ENCODE measurements around the gene GPR31.

GPR31 gene

DNA sequence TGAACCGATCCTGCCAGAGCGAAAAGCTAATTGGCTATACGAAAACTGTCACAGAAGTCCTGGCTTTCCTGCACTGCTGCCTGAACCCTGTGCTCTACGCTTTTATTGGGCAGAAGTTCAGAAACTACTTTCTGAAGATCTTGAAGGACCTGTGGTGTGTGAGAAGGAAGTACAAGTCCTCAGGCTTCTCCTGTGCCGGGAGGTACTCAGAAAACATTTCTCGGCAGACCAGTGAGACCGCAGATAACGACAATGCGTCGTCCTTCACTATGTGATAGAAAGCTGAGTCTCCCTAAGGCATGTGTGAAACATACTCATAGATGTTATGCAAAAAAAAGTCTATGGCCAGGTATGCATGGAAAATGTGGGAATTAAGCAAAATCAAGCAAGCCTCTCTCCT lies 20.7 kb downstream of the GPR31 start:
- DNase-seq = no peak

GRCh38 chr6:167136376-167136775 lies 21.4 kb downstream of the GPR31 start:
- no peak for DNase-seq

DNA sequence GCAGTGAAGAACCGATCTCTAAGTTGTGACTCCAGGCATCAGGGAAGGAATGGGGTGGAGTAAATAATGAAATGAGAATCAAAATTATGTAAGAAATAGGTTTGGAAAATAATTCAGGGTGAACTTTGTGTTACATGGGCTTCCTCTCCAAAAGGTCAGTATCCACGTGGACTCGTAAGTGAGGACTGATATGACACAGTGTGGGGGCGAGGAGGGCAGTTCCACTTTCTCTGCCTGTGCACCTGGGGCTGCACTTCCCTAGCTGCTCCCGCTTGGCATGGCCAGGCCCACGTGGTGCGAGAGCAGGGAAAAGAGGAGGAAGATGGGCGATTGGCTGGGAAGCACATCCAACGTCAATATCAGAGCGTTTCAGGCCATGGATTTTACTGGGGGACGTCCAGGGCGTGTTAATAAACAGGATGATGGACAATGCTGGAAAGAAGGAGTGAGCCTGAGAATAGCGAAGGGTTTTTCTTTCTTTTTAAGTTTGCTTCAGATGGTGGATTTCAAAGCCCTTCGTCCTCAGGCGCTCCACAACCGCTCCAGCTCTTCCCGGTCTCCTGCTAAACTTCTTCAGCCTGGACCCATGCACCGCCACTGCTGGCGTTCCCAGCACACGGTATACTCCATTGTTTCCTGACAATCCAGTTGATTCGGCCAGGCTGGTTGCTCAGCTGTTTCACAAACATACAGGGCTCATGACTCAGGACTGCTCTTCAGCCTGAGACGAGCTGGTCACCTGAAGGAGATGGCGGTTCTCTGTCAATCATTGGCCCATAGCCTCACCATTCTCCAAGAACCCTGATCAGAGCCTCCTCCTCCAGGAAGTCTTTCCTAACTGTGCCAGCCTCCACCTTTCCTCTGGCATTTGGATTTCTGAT lies 23.1 kb downstream of the GPR31 start:
- DNase-seq = no peak

DNA sequence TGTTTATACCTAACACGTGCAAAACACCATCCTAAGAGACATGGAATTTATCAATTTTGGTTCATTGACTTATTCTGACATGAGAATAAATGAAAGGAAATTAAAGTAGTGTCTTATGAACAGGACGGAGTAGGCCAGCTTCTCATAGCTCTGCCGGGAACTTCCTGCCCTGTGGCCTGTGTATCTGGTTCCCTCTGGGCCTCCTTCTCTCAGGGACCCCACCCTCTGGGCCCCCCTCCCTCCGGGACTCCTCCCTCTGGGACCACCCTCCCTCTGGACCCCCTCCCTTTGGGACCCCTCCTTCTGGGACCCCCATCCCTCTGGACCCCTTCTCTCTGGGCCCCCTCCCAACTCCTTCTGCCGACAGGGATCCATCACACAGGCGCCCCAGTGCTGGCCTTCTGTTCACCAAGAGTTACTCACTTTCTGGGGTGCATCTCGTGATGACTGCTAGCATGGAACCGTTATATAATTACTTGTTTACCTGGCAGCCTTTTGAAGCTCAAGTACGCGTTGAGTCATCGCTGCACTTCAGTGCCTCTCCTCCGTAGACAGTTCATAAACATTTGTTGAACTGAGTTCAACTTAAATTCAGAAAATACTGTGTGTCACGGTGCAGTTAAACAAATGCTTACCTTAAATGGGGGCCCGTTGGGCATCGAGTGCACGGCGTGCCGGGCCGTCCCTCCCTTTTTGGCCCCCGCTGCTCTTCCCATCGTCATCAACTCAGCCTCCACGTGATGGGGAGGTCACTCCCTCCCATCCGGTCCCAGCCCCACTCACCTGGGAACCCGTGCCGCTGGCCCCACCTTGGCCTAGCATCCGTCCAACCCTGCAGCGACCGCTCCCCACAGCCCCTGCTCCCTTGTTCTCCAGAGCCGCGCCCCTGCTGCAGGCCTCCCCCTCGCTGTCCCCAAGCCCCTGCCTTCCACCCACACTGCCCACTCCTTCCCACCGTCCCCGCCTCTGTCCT lies 26.8 kb downstream of the GPR31 start:
- DNase-seq = no peak

DNA sequence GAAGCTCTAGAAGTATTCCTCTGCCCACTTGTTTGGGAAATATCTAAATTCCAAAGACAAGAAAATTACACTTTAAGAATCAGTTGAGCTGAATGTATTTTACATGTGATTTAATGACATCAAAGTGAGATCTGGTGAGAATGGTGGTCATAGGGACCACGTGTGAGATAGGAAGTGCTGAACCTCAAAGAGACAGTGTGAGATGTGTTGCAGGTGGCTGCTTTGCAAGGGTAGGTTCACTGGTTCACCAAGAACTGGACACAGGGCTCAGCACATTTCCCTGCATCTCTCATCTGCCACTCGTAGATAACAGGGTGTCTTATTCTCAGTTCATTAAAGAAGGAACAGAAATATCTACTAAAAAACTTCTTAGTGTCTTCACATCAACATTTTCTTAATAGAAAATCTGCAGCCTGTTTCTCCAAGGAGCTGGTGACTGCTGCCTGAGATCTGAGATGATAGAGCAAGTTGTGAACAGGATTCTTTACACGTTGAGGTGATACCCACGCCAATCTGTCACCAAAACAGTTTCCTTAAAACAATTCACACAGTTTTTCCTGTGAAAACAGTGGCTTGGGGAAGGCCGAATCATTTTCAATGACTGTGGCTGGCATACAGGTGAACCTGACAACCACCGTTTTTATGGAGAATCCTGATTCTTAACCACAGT lies 27.6 kb downstream of the GPR31 start:
- no peak for DNase-seq

DNA sequence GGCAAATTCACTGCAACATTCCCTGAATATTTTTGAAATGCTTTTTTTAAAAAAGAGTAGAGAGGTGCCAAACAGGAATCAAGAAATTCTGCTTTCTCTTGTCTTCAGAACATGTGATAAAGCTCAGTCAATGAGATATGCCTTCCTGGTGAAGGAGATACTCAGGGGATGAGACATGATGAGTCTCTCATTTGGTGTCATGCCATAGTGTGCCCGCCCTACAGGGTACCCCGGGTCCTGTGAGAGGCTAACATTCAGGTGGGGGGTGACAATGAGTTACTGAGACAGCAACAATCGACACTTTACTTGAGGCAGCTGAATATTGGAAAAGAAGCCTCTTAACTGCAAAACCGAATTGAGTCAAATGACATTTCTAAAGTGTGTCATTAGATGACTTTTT lies 28.2 kb downstream of the GPR31 start:
- no peak for DNase-seq

GRCh38 chr6:167129159-167129558 lies 28.6 kb downstream of the GPR31 start:
- DNase-seq = no peak

- peak; percentile 24 for DNase-seq
Measured at GRCh38 chr6:167127785-167128531, 29.8 kb downstream of the GPR31 start.

GRCh38 chr6:167125855-167126349 lies 31.9 kb downstream of the GPR31 start:
- DNase-seq = no peak

- DNase-seq = no peak
Measured at GRCh38 chr6:167125410-167125809, 32.4 kb downstream of the GPR31 start.

DNA sequence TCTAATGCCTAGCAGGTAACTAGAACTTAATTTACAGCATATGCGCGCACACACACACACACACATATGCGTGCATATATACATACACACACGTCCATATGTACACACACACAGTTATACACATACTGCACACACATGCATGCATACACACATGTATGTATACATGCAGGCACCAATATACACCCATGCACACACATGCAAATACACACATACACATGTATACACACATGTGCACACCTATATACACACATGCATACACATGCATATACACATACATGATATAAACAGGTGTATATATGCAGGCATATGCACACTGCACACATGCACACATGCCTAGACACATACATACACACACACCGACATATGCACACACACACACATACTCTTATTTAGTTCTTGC lies 33.0 kb downstream of the GPR31 start:
- DNase-seq = no peak

GRCh38 chr6:167122827-167123657 lies 34.7 kb downstream of the GPR31 start, which contains the start of gene CCR6:
Gene CCR6 (plus strand): TSS chr6:167123096. CDS start chr6:167136135, 13,039 bp downstream.
- DNase-seq = no peak

- DNase-seq = no peak
Measured at GRCh38 chr6:167122041-167122826, 35.5 kb downstream of the GPR31 start.

DNA sequence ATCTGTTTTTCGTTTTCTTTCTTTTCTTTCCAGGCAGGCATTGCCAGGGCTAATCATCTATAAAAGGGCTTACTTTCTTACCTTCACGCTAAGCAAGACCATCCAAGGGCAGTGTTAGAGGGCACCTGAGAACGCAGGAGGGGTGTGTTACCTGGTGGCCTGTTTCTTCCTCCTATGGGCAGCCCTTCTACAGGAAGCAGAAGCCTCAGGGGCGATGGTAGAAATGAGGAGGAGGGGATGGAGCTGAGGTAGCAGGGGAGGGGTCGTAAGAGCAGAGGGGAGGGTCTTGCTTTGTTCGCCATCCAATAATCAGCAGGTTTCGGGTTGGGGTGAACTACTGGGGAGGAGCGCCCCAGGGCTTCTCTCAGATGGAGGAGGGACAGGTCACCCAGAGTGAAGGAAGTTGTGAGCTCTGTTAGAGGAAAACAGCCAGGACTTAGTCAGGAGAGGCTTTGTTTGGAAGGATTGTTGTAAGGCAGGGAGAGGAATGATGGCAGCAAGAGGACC lies 36.4 kb downstream of the GPR31 start:
- DNase-seq = no peak

DNA sequence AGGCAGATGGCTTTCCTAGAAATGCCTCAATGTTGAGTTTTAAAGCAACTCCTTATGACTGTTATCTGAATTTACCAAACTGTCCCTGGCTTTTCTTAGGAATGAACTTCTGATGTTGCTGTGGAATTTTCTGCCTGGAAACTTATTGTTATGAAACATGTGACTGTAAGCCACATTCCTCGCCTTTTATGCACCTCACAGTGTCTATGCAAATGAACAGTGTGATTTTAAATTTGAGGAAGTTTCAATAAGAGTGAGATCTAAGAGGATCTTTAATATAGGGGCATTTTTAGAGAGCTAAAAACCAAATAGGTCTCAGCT lies 37.2 kb downstream of the GPR31 start:
- DNase-seq = no peak

- DNase-seq = no peak
Measured at GRCh38 chr6:167119670-167120582, 37.9 kb downstream of the GPR31 start.

DNA sequence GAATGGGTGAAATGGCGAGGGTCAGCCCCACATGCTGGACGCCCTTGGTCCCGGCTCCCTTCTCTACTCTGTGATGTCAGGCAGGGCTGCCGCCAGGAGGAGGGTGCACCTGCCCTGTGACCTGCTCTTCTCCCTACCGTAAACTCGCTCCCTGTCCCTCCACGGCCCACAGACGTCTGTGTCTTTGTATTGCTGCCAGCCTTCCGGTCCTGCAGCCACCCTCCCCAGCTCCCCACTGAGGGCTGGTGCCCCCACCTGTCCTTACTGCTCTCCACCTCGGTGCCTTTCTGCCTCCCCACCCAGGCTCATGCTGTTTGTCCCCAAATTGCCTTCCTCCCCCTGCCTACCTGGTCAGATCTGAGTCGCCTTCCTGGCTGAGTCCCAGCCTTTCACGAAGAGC lies 38.9 kb downstream of the GPR31 start:
- DNase-seq = no peak

DNA sequence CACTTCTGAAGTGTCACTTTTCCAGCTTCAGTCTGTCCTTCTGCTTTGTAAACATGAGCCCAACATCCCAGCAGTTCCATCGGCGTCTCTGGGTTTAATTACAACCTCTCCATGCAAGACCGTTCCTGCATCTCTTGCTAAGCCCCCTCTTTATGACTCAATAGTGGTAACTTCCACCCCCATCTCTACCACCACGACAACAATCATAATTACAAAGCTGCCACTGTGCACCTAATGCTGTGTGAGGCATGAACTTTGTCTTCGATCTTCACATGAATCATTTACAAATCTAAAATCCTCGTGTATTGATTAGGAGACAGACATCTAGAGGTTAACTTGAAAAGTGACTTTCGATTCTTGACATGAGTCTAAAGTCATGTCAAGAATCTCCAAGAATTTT lies 39.8 kb downstream of the GPR31 start:
- no peak for DNase-seq

- DNase-seq = no peak
Measured at GRCh38 chr6:167116838-167117228, 40.9 kb downstream of the GPR31 start.

Data from NCI-H526 treated with DMSO at 0.1 percent for 48 hours (cell line).